IMR-90 (cell line): Measurements from ENCODE around the gene KIF4B. TPM values are rescaled to one million over a fixed set of nuclear protein-coding genes. Genes with fewer than 3 reads are reported as not detected.
A peak's percentile ranks its signal among the peaks of the same experiment; 100 is the strongest.

Source experiments
- ATAC-seq: fragments of 200-7000 bp; cut with Tn5 transposase; 2 replicates; pipeline ENCODE4 v1.9.1; 2020; ENCODE audit warnings: low read depth, mild to moderate bottlenecking, moderate library complexity
- BruUV-seq: library from RNA; stranded (reverse); fragments of 400-500 nt; replicated peaks from 2 replicates; lab custom pipeline; 2021; lab: Mats Ljungman, UMichigan
- CTCF ChIA-PET: fragments of 300-600 bp; formaldehyde crosslinking; extraction: SDS; loops from one replicate; lab custom pipeline; 2021; ENCODE audit warnings: antibody characterized with exemption; lab: Yijun Ruan, JAX
- POLR2A ChIA-PET: fragments of 300-600 bp; sonication (Branson Sonifier 250); formaldehyde crosslinking; loops from one replicate; lab custom pipeline; 2022; ENCODE audit warnings: antibody characterized with exemption; ENCODE audit not compliant: unreplicated experiment; lab: Charles Lee
- DNase-seq: peaks from one replicate; pipeline ENCODE4 v3.0.0; 2013
- H2AFZ ChIP-seq: replicated peaks from 2 replicates; pipeline ENCODE3; 2013; ENCODE audit warnings: low read length, mild to moderate bottlenecking; ENCODE audit not compliant: poor library complexity
- H2AK5ac ChIP-seq: 2 replicates; pipeline ENCODE4 v1.6.1; 2013; ENCODE audit warnings: low read depth, low read length, inconsistent platforms
- H2AK9ac ChIP-seq: replicated peaks from 2 replicates; pipeline ENCODE3; 2013; ENCODE audit warnings: mild to moderate bottlenecking, low read depth, low read length, moderate library complexity; ENCODE audit not compliant: poor library complexity
- H2BK120ac ChIP-seq: 2 replicates; pipeline ENCODE4 v1.6.1; 2013; ENCODE audit warnings: low read depth, low read length, inconsistent platforms
- H2BK15ac ChIP-seq: 3 replicates; pipeline ENCODE4 v1.6.1; 2013; ENCODE audit warnings: low read depth, low read length, inconsistent platforms
- H2BK20ac ChIP-seq: 2 replicates; pipeline ENCODE4 v1.6.1; 2013; ENCODE audit warnings: low read depth, mild to moderate bottlenecking, inconsistent platforms, low read length, moderate library complexity
- H2BK5ac ChIP-seq: 2 replicates; pipeline ENCODE4 v1.6.1; 2013; ENCODE audit warnings: mild to moderate bottlenecking, low read depth, low read length, inconsistent platforms; ENCODE audit not compliant: poor library complexity, severe bottlenecking
- H3K14ac ChIP-seq: replicated peaks from 2 replicates; pipeline ENCODE4 v1.6.1; 2013; ENCODE audit warnings: low read depth, low read length, inconsistent platforms
- H3K18ac ChIP-seq: 2 replicates; pipeline ENCODE4 v1.6.1; 2013; ENCODE audit warnings: low read depth, low read length, control low read depth
- H3K23ac ChIP-seq: 2 replicates; pipeline ENCODE4 v1.6.1; 2013; ENCODE audit warnings: low read depth, low read length, inconsistent platforms
- H3K27ac ChIP-seq: 2 replicates; pipeline ENCODE4 v1.5.1; 2013; ENCODE audit warnings: mild to moderate bottlenecking, control low read depth, low read length; ENCODE audit not compliant: insufficient read depth
- H3K27me3 ChIP-seq: 2 replicates; pipeline ENCODE4 v1.6.1; 2013; ENCODE audit warnings: low read length; ENCODE audit not compliant: control insufficient read depth, insufficient read depth
- H3K36me3 ChIP-seq: 2 replicates; pipeline ENCODE4 v1.6.1; 2013; ENCODE audit warnings: low read length, mixed read lengths; ENCODE audit not compliant: control insufficient read depth, insufficient read depth
- H3K4ac ChIP-seq: 2 replicates; pipeline ENCODE4 v1.6.1; 2013; ENCODE audit warnings: low read depth, low read length, inconsistent platforms
- H3K4me1 ChIP-seq: 2 replicates; pipeline ENCODE4 v1.6.1; 2013; ENCODE audit warnings: low read length, mixed read lengths; ENCODE audit not compliant: control insufficient read depth, insufficient read depth
- H3K4me2 ChIP-seq: 2 replicates; pipeline ENCODE4 v1.6.1; 2013; ENCODE audit warnings: low read depth, mild to moderate bottlenecking, control low read depth, low read length, moderate library complexity
- H3K4me3 ChIP-seq: 2 replicates; pipeline ENCODE4 v1.5.1; 2013; ENCODE audit warnings: low read depth, mild to moderate bottlenecking, control low read depth, low read length, moderate library complexity; ENCODE audit not compliant: insufficient read depth
- H3K56ac ChIP-seq: 2 replicates; pipeline ENCODE4 v1.6.1; 2013; ENCODE audit warnings: low read length, inconsistent platforms; ENCODE audit not compliant: insufficient read depth; ENCODE audit errors: extremely low read depth
- H3K79me1 ChIP-seq, 2 experiments: 2 replicates each; pipeline ENCODE4 v1.6.1; 2013; ENCODE audit warnings: low read length in 2 of 2, inconsistent platforms in 1 of 2, low read depth in 1 of 2
- H3K9ac ChIP-seq: 2 replicates; pipeline ENCODE4 v1.6.1; 2013; ENCODE audit warnings: low read depth, low read length, control low read depth
- H3K9me1 ChIP-seq: 2 replicates; pipeline ENCODE4 v1.6.1; 2013; ENCODE audit warnings: low read length, inconsistent platforms; ENCODE audit not compliant: insufficient read depth
- H3K9me3 ChIP-seq: 2 replicates; pipeline ENCODE4 v1.6.1; 2013; ENCODE audit warnings: low read length; ENCODE audit not compliant: control insufficient read depth, insufficient read depth
- H4K20me1 ChIP-seq: 2 replicates; pipeline ENCODE4 v1.6.1; 2013; ENCODE audit warnings: low read length, inconsistent platforms; ENCODE audit not compliant: insufficient read depth
- H4K5ac ChIP-seq: 2 replicates; pipeline ENCODE4 v1.6.1; 2013; ENCODE audit warnings: mild to moderate bottlenecking, low read depth, low read length, control low read depth
- H4K8ac ChIP-seq, 2 experiments: 2 replicates each; pipeline ENCODE4 v1.6.1; 2013; ENCODE audit warnings: low read depth in 2 of 2, low read length in 2 of 2, control low read depth in 1 of 2, inconsistent platforms in 1 of 2
- H4K91ac ChIP-seq: 2 replicates; pipeline ENCODE4 v1.6.1; 2013; ENCODE audit warnings: low read depth, low read length, inconsistent platforms; ENCODE audit not compliant: insufficient read depth
- BHLHE40 ChIP-seq: fragments of 150-350 bp; IDR thresholded peaks from 2 replicates; pipeline ENCODE4 v1.6.1; 2016; ENCODE audit warnings: mild to moderate bottlenecking, low read depth, low read length
- CEBPB ChIP-seq: IDR thresholded peaks from 2 replicates; pipeline ENCODE4 v1.6.1; 2012; ENCODE audit warnings: low read depth, low read length, improper control_type of control experiment
- CTCF ChIP-seq: conservative IDR thresholded peaks from 2 replicates; pipeline ENCODE4 v1.5.1; 2012; ENCODE audit warnings: mild to moderate bottlenecking, low read depth, low read length, improper control_type of control experiment
- ELK1 ChIP-seq: fragments of 150-350 bp; IDR thresholded peaks from 2 replicates; pipeline ENCODE4 v1.6.1; 2016; ENCODE audit warnings: low read depth, mild to moderate bottlenecking, low read length, moderate library complexity, borderline replicate concordance
- MXI1 ChIP-seq: IDR thresholded peaks from 2 replicates; pipeline ENCODE4 v1.6.1; 2012; ENCODE audit warnings: low read depth, mild to moderate bottlenecking, low read length, moderate library complexity, borderline replicate concordance
- POLR2A ChIP-seq: IDR thresholded peaks from 2 replicates; pipeline ENCODE4 v1.6.1; 2012; ENCODE audit warnings: mild to moderate bottlenecking, low read depth, low read length
- WGBS, 2 experiments: methylation state at CpG; one replicate each; pipeline versions ENCODE4 v1.1.5 to v1.1.7; 2013; ENCODE audit warnings: missing lambda C conversion rate in 2 of 2; ENCODE audit not compliant: insufficient read length in 1 of 2; ENCODE audit errors: extremely low coverage in 2 of 2; 5-methylcytosine and 5-hydroxymethylcytosine counted together
- dilution Hi-C: fragments of 300-500 bp; cut with HindIII; formaldehyde crosslinking; loops from one replicate; pipeline ENCODE4 v1.14.3; 2018; ENCODE audit warnings: low sequenced_read_pairs; ENCODE audit not compliant: unreplicated experiment
- in situ Hi-C: fragments of 300-500 bp; cut with MboI; formaldehyde crosslinking; loops from 3 replicates; pipeline ENCODE4 v1.14.3; 2019; ENCODE audit warnings: low sequenced_read_pairs, inconsistent platforms, mixed read lengths
- intact Hi-C: fragments of 100-400 bp; cut with micrococcal nuclease; formaldehyde crosslinking; loops from 2 replicates; pipeline ENCODE4 v1.10.0; 2022
- polyA plus RNA-seq, 3 experiments: library from polyadenylated mRNA; depleted of rRNA; stranded (reverse); fragments of >200 nt; gene quantifications; 2 replicates each; pipeline ENCODE4 v1.2.3, GENCODE V29; 2012; ENCODE audit warnings: low replicate concordance in 1 of 3
- total RNA-seq: library from RNA; depleted of rRNA; stranded (reverse); fragments of >200 nt; gene quantifications from 2 replicates; pipeline ENCODE4 v1.2.3, GENCODE V29; 2012

KIF4B gene
- total and polyA plus RNA-seq, 2 of the 4 experiments (the other 2 are of a cell fraction): under 0.01 to 0.03 TPM

GRCh38 chr5:154997746-154998145 is 15.8 kb upstream of the KIF4B start:
- POLR2A ChIA-PET: no interaction called here
- Histone ChIP-seq H2BK15ac (no peak overlapping the region), H3K79me1 (no peaks in the 10 kb centered on the region), H3K18ac (no peak overlapping the region), H4K8ac (no peak overlapping the region), H3K27ac (no peak overlapping the region), H3K9me1 (no peaks in the 10 kb centered on the region), H4K91ac (no peak overlapping the region), H3K23ac (no peak overlapping the region), H3K4me2 (no peak overlapping the region), H4K20me1 (no peaks in the 10 kb centered on the region), H2AFZ (no peak overlapping the region), H3K4me3 (no peak overlapping the region), H3K27me3 (no peaks in the 10 kb centered on the region), H3K4me1 (no peaks in the 10 kb centered on the region), H2AK5ac (no peak overlapping the region), H3K14ac (no peak overlapping the region), H3K36me3 (no peaks in the 10 kb centered on the region), H3K9me3 (no peaks in the 10 kb centered on the region), H2AK9ac (no peak overlapping the region), H2BK20ac (no peak overlapping the region), H3K56ac (no peak overlapping the region), H4K5ac (no peak overlapping the region), H3K9ac (no peak overlapping the region), H3K4ac (no peak overlapping the region), H2BK120ac (no peak overlapping the region), H2BK5ac (no peak overlapping the region)
- CTCF ChIA-PET: no interaction called here
- DNase-seq: peak; percentile 11
- dilution Hi-C loops (no loop called here), in situ Hi-C loops (no loop called here), intact Hi-C loops (no loop called here)
- no TSS peak for BruUV-seq
- ATAC-seq: peak; percentile 48; the same call in 1 of the 2 replicates
- no CpG with 5 or more reads among the region's 5 CpGs for WGBS, 2 experiments
- no peak for TF ChIP-seq POLR2A
- no peak for TF ChIP-seq ELK1
- TF ChIP-seq BHLHE40: no peak
- TF ChIP-seq MXI1: no peak
- no peak for TF ChIP-seq CEBPB
- no peak for TF ChIP-seq CTCF
